GM12873 (cell line): ENCODE data around the gene KLHL22.

Experiments
- CTCF ChIP-seq: IDR thresholded peaks from 2 replicates; pipeline ENCODE4 v1.5.1; 2012; ENCODE audit warnings: low read depth, mild to moderate bottlenecking, moderate library complexity, low read length, control low read depth; ENCODE audit not compliant: insufficient read depth; ENCODE audit errors: missing control alignments

KLHL22 gene

GRCh38 chr22:20533095-20533878, 37.7 kb upstream of the KLHL22 start:
- no peak for TF ChIP-seq CTCF

GRCh38 chr22:20532256-20532993, 36.8 kb upstream of the KLHL22 start:
- no peak for TF ChIP-seq CTCF

GRCh38 chr22:20531404-20532201, 36.0 kb upstream of the KLHL22 start:
- TF ChIP-seq CTCF = no peak

GRCh38 chr22:20531154-20531403, 35.5 kb upstream of the KLHL22 start:
- no peak for TF ChIP-seq CTCF

GRCh38 chr22:20530368-20531153, 35.0 kb upstream of the KLHL22 start:
- no peak for TF ChIP-seq CTCF

- TF ChIP-seq CTCF = no peak
Measured at GRCh38 chr22:20528405-20528978, 32.9 kb upstream of the KLHL22 start.
